IMR-90 (cell line): ENCODE data around the gene VRK2. TPM values are rescaled to one million over a fixed set of nuclear protein-coding genes. Genes with fewer than 3 reads are reported as not detected.

Experiments
- ATAC-seq: fragments of 200-7000 bp; cut with Tn5 transposase; 2 replicates; pipeline ENCODE4 v1.9.1; 2020; ENCODE audit warnings: low read depth, mild to moderate bottlenecking, moderate library complexity
- BruUV-seq: library from RNA; stranded (reverse); fragments of 400-500 nt; replicated peaks from 2 replicates; lab custom pipeline; 2021; lab: Mats Ljungman, UMichigan
- CTCF ChIA-PET: fragments of 300-600 bp; formaldehyde crosslinking; extraction: SDS; loops from one replicate; lab custom pipeline; 2021; ENCODE audit warnings: antibody characterized with exemption; lab: Yijun Ruan, JAX
- POLR2A ChIA-PET: fragments of 300-600 bp; sonication (Branson Sonifier 250); formaldehyde crosslinking; loops from one replicate; lab custom pipeline; 2022; ENCODE audit warnings: antibody characterized with exemption; ENCODE audit not compliant: unreplicated experiment; lab: Charles Lee
- DNase-seq: peaks from one replicate; pipeline ENCODE4 v3.0.0; 2013
- H2AFZ ChIP-seq: replicated peaks from 2 replicates; pipeline ENCODE3; 2013; ENCODE audit warnings: low read length, mild to moderate bottlenecking; ENCODE audit not compliant: poor library complexity
- H2AK5ac ChIP-seq: 2 replicates; pipeline ENCODE4 v1.6.1; 2013; ENCODE audit warnings: low read depth, low read length, inconsistent platforms
- H2AK9ac ChIP-seq: replicated peaks from 2 replicates; pipeline ENCODE3; 2013; ENCODE audit warnings: mild to moderate bottlenecking, low read depth, low read length, moderate library complexity; ENCODE audit not compliant: poor library complexity
- H2BK120ac ChIP-seq: 2 replicates; pipeline ENCODE4 v1.6.1; 2013; ENCODE audit warnings: low read depth, low read length, inconsistent platforms
- H2BK15ac ChIP-seq: 3 replicates; pipeline ENCODE4 v1.6.1; 2013; ENCODE audit warnings: low read depth, low read length, inconsistent platforms
- H2BK20ac ChIP-seq: 2 replicates; pipeline ENCODE4 v1.6.1; 2013; ENCODE audit warnings: low read depth, mild to moderate bottlenecking, inconsistent platforms, low read length, moderate library complexity
- H2BK5ac ChIP-seq: 2 replicates; pipeline ENCODE4 v1.6.1; 2013; ENCODE audit warnings: mild to moderate bottlenecking, low read depth, low read length, inconsistent platforms; ENCODE audit not compliant: poor library complexity, severe bottlenecking
- H3K14ac ChIP-seq: replicated peaks from 2 replicates; pipeline ENCODE4 v1.6.1; 2013; ENCODE audit warnings: low read depth, low read length, inconsistent platforms
- H3K18ac ChIP-seq: 2 replicates; pipeline ENCODE4 v1.6.1; 2013; ENCODE audit warnings: low read depth, low read length, control low read depth
- H3K23ac ChIP-seq: 2 replicates; pipeline ENCODE4 v1.6.1; 2013; ENCODE audit warnings: low read depth, low read length, inconsistent platforms
- H3K27ac ChIP-seq: 2 replicates; pipeline ENCODE4 v1.5.1; 2013; ENCODE audit warnings: mild to moderate bottlenecking, control low read depth, low read length; ENCODE audit not compliant: insufficient read depth
- H3K27me3 ChIP-seq: 2 replicates; pipeline ENCODE4 v1.6.1; 2013; ENCODE audit warnings: low read length; ENCODE audit not compliant: control insufficient read depth, insufficient read depth
- H3K36me3 ChIP-seq: 2 replicates; pipeline ENCODE4 v1.6.1; 2013; ENCODE audit warnings: low read length, mixed read lengths; ENCODE audit not compliant: control insufficient read depth, insufficient read depth
- H3K4ac ChIP-seq: 2 replicates; pipeline ENCODE4 v1.6.1; 2013; ENCODE audit warnings: low read depth, low read length, inconsistent platforms
- H3K4me1 ChIP-seq: 2 replicates; pipeline ENCODE4 v1.6.1; 2013; ENCODE audit warnings: low read length, mixed read lengths; ENCODE audit not compliant: control insufficient read depth, insufficient read depth
- H3K4me2 ChIP-seq: 2 replicates; pipeline ENCODE4 v1.6.1; 2013; ENCODE audit warnings: low read depth, mild to moderate bottlenecking, control low read depth, low read length, moderate library complexity
- H3K4me3 ChIP-seq: 2 replicates; pipeline ENCODE4 v1.5.1; 2013; ENCODE audit warnings: low read depth, mild to moderate bottlenecking, control low read depth, low read length, moderate library complexity; ENCODE audit not compliant: insufficient read depth
- H3K56ac ChIP-seq: 2 replicates; pipeline ENCODE4 v1.6.1; 2013; ENCODE audit warnings: low read length, inconsistent platforms; ENCODE audit not compliant: insufficient read depth; ENCODE audit errors: extremely low read depth
- H3K79me1 ChIP-seq, 2 experiments: 2 replicates each; pipeline ENCODE4 v1.6.1; 2013; ENCODE audit warnings: low read length in 2 of 2, inconsistent platforms in 1 of 2, low read depth in 1 of 2
- H3K9ac ChIP-seq: 2 replicates; pipeline ENCODE4 v1.6.1; 2013; ENCODE audit warnings: low read depth, low read length, control low read depth
- H3K9me1 ChIP-seq: 2 replicates; pipeline ENCODE4 v1.6.1; 2013; ENCODE audit warnings: low read length, inconsistent platforms; ENCODE audit not compliant: insufficient read depth
- H3K9me3 ChIP-seq: 2 replicates; pipeline ENCODE4 v1.6.1; 2013; ENCODE audit warnings: low read length; ENCODE audit not compliant: control insufficient read depth, insufficient read depth
- H4K20me1 ChIP-seq: 2 replicates; pipeline ENCODE4 v1.6.1; 2013; ENCODE audit warnings: low read length, inconsistent platforms; ENCODE audit not compliant: insufficient read depth
- H4K5ac ChIP-seq: 2 replicates; pipeline ENCODE4 v1.6.1; 2013; ENCODE audit warnings: mild to moderate bottlenecking, low read depth, low read length, control low read depth
- H4K8ac ChIP-seq, 2 experiments: 2 replicates each; pipeline ENCODE4 v1.6.1; 2013; ENCODE audit warnings: low read depth in 2 of 2, low read length in 2 of 2, control low read depth in 1 of 2, inconsistent platforms in 1 of 2
- H4K91ac ChIP-seq: 2 replicates; pipeline ENCODE4 v1.6.1; 2013; ENCODE audit warnings: low read depth, low read length, inconsistent platforms; ENCODE audit not compliant: insufficient read depth
- BHLHE40 ChIP-seq: fragments of 150-350 bp; IDR thresholded peaks from 2 replicates; pipeline ENCODE4 v1.6.1; 2016; ENCODE audit warnings: mild to moderate bottlenecking, low read depth, low read length
- CEBPB ChIP-seq: IDR thresholded peaks from 2 replicates; pipeline ENCODE4 v1.6.1; 2012; ENCODE audit warnings: low read depth, low read length, improper control_type of control experiment
- CHD1 ChIP-seq: IDR thresholded peaks from 2 replicates; pipeline ENCODE4 v1.6.1; 2012; ENCODE audit warnings: low read depth, low read length, improper control_type of control experiment
- FOS ChIP-seq: fragments of 150-350 bp; IDR thresholded peaks from 2 replicates; pipeline ENCODE4 v1.6.1; 2016; ENCODE audit warnings: low read depth, low read length
- MAFK ChIP-seq: IDR thresholded peaks from 2 replicates; pipeline ENCODE4 v1.6.1; 2012; ENCODE audit warnings: low read depth, low read length, improper control_type of control experiment
- MAZ ChIP-seq: IDR thresholded peaks from 2 replicates; pipeline ENCODE4 v1.6.1; 2012; ENCODE audit warnings: low read depth, mild to moderate bottlenecking, low read length, improper control_type of control experiment, moderate library complexity, borderline replicate concordance
- MXI1 ChIP-seq: IDR thresholded peaks from 2 replicates; pipeline ENCODE4 v1.6.1; 2012; ENCODE audit warnings: low read depth, mild to moderate bottlenecking, low read length, moderate library complexity, borderline replicate concordance
- NFE2L2 ChIP-seq: fragments of 150-350 bp; IDR thresholded peaks from 2 replicates; pipeline ENCODE4 v1.6.1; 2016; ENCODE audit warnings: low read depth, mild to moderate bottlenecking, low read length
- POLR2A ChIP-seq: IDR thresholded peaks from 2 replicates; pipeline ENCODE4 v1.6.1; 2012; ENCODE audit warnings: mild to moderate bottlenecking, low read depth, low read length
- RAD21 ChIP-seq: IDR thresholded peaks from 2 replicates; pipeline ENCODE4 v1.6.1; 2012; ENCODE audit warnings: low read length, improper control_type of control experiment
- RCOR1 ChIP-seq: IDR thresholded peaks from 2 replicates; pipeline ENCODE4 v1.6.1; 2012; ENCODE audit warnings: mild to moderate bottlenecking, low read length, improper control_type of control experiment; ENCODE audit not compliant: insufficient replicate concordance
- RFX5 ChIP-seq: IDR thresholded peaks from 2 replicates; pipeline ENCODE4 v1.8.0; 2012; ENCODE audit warnings: low read depth, mild to moderate bottlenecking, low read length, moderate library complexity
- SMC3 ChIP-seq: fragments of 150-350 bp; IDR thresholded peaks from 2 replicates; pipeline ENCODE4 v1.6.1; 2016; ENCODE audit warnings: low read depth, mild to moderate bottlenecking, antibody characterized with exemption, low read length, moderate library complexity
- WGBS, 2 experiments: methylation state at CpG; one replicate each; pipeline versions ENCODE4 v1.1.5 to v1.1.7; 2013; ENCODE audit warnings: missing lambda C conversion rate in 2 of 2; ENCODE audit not compliant: insufficient read length in 1 of 2; ENCODE audit errors: extremely low coverage in 2 of 2; 5-methylcytosine and 5-hydroxymethylcytosine counted together
- dilution Hi-C: fragments of 300-500 bp; cut with HindIII; formaldehyde crosslinking; loops from one replicate; pipeline ENCODE4 v1.14.3; 2018; ENCODE audit warnings: low sequenced_read_pairs; ENCODE audit not compliant: unreplicated experiment
- in situ Hi-C: fragments of 300-500 bp; cut with MboI; formaldehyde crosslinking; loops from 3 replicates; pipeline ENCODE4 v1.14.3; 2019; ENCODE audit warnings: low sequenced_read_pairs, inconsistent platforms, mixed read lengths
- intact Hi-C: fragments of 100-400 bp; cut with micrococcal nuclease; formaldehyde crosslinking; loops from 2 replicates; pipeline ENCODE4 v1.10.0; 2022
- polyA plus RNA-seq, 3 experiments: library from polyadenylated mRNA; depleted of rRNA; stranded (reverse); fragments of >200 nt; gene quantifications; 2 replicates each; pipeline ENCODE4 v1.2.3, GENCODE V29; 2012; ENCODE audit warnings: low replicate concordance in 1 of 3
- total RNA-seq: library from RNA; depleted of rRNA; stranded (reverse); fragments of >200 nt; gene quantifications from 2 replicates; pipeline ENCODE4 v1.2.3, GENCODE V29; 2012
- TF ChIP-seq, protein P1 (sequence below): fragments of 150-350 bp; IDR thresholded peaks from 2 replicates; pipeline ENCODE4 v1.6.1; 2017; ENCODE audit warnings: mild to moderate bottlenecking, antibody characterized with exemption, low read length, low read depth
- TF ChIP-seq, protein P2 (sequence below): conservative IDR thresholded peaks from 2 replicates; pipeline ENCODE4 v1.5.1; 2012; ENCODE audit warnings: mild to moderate bottlenecking, low read depth, low read length, improper control_type of control experiment
- TF ChIP-seq, protein P3 (sequence below): fragments of 150-350 bp; IDR thresholded peaks from 2 replicates; pipeline ENCODE4 v1.6.1; 2016; ENCODE audit warnings: low read depth, mild to moderate bottlenecking, low read length, moderate library complexity, borderline replicate concordance

The VRK2 gene
- total and polyA plus RNA-seq, 2 of the 4 experiments (the other 2 are of a cell fraction) = 12.2 to 22.8 TPM

DNA sequence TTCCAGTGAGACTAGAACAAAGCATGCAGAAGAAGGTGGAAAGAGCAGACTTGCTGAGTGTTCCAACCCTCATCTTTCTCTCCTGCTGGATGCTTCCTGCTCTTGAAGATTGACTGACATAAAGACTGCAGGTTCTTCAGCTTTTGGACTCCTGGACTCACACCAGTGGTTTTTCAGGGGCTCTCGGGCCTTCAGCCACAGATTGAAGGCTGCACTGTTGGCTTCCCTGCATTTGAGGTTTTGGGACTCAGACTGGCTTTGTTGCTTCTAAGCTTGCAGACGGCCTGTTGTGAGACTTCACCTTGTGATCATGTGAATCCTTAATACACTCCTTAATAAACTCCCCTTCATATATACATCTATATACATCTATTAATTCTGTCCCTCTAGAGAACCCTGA, 20.4 kb downstream of the VRK2 start:
- Histone ChIP-seq H3K18ac (no peak overlapping the region), H3K9me1 (0 out of 2 replicates have a peak, but pooled peaks cover 3% of the 10 kb centered on the region), H3K27ac (no peak overlapping the region), H2BK120ac (0 out of 2 replicates have a peak overlapping the region, but pooled peaks have one; percentile 13), H4K20me1 (no peaks in the 10 kb centered on the region), H2AK5ac (no peak overlapping the region), H3K23ac (no peak overlapping the region), H3K4me3 (no peak overlapping the region), H2BK20ac (no peak overlapping the region), H4K8ac (peak overlapping the region in 1 of 2 experiments; percentile 55; a peak in 2 of 4 replicates), H3K79me1 (peaks cover 11 to 23% of the 10 kb centered on the region in 2 experiments), H3K4me1 (peaks cover 4% of the 10 kb centered on the region), H3K4ac (0 out of 2 replicates have a peak overlapping the region, but pooled peaks have one; percentile 10), H2BK5ac (no peak overlapping the region), H3K9ac (no peak overlapping the region), H3K36me3 (no peaks in the 10 kb centered on the region; the same call in 1 of the 2 replicates), H2BK15ac (no peak overlapping the region), H4K91ac (no peak overlapping the region), H3K4me2 (no peak overlapping the region), H2AFZ (no peak overlapping the region), H3K9me3 (no peaks in the 10 kb centered on the region), H3K27me3 (no peaks in the 10 kb centered on the region), H2AK9ac (no peak overlapping the region), H3K14ac (no peak overlapping the region), H4K5ac (no peak overlapping the region), H3K56ac (no peak overlapping the region)
- dilution Hi-C loops = no loop called here
- ATAC-seq (no peak), DNase-seq (no peak)
- in situ Hi-C loops = no loop called here
- CTCF ChIA-PET = no interaction called here
- no peak for TF ChIP-seq POLR2A
- TF ChIP-seq MAFK = no peak
- no peak for TF ChIP-seq CEBPB
- TF ChIP-seq NFE2L2 = no peak
- TF ChIP-seq, protein P1, sequence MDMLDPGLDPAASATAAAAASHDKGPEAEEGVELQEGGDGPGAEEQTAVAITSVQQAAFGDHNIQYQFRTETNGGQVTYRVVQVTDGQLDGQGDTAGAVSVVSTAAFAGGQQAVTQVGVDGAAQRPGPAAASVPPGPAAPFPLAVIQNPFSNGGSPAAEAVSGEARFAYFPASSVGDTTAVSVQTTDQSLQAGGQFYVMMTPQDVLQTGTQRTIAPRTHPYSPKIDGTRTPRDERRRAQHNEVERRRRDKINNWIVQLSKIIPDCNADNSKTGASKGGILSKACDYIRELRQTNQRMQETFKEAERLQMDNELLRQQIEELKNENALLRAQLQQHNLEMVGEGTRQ = no peak
- TF ChIP-seq RCOR1 = no peak
- TF ChIP-seq, protein P2, sequence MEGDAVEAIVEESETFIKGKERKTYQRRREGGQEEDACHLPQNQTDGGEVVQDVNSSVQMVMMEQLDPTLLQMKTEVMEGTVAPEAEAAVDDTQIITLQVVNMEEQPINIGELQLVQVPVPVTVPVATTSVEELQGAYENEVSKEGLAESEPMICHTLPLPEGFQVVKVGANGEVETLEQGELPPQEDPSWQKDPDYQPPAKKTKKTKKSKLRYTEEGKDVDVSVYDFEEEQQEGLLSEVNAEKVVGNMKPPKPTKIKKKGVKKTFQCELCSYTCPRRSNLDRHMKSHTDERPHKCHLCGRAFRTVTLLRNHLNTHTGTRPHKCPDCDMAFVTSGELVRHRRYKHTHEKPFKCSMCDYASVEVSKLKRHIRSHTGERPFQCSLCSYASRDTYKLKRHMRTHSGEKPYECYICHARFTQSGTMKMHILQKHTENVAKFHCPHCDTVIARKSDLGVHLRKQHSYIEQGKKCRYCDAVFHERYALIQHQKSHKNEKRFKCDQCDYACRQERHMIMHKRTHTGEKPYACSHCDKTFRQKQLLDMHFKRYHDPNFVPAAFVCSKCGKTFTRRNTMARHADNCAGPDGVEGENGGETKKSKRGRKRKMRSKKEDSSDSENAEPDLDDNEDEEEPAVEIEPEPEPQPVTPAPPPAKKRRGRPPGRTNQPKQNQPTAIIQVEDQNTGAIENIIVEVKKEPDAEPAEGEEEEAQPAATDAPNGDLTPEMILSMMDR = no peak
- no peak for TF ChIP-seq SMC3
- TF ChIP-seq RAD21 = no peak
- TF ChIP-seq BHLHE40 = no peak
- TF ChIP-seq, protein P3, sequence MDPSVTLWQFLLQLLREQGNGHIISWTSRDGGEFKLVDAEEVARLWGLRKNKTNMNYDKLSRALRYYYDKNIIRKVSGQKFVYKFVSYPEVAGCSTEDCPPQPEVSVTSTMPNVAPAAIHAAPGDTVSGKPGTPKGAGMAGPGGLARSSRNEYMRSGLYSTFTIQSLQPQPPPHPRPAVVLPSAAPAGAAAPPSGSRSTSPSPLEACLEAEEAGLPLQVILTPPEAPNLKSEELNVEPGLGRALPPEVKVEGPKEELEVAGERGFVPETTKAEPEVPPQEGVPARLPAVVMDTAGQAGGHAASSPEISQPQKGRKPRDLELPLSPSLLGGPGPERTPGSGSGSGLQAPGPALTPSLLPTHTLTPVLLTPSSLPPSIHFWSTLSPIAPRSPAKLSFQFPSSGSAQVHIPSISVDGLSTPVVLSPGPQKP = no peak
- no peak for TF ChIP-seq RFX5
- no peak for TF ChIP-seq CHD1
- TF ChIP-seq MAZ = no peak
- TF ChIP-seq MXI1 = no peak
- no peak for TF ChIP-seq FOS
- intact Hi-C loops = no loop called here
- no TSS peak for BruUV-seq
- POLR2A ChIA-PET = no interaction called here
- 100% methylated on average over 2 of the region's 2 CpGs; no CpG with 5 or more reads in 1 of the 2 experiments for WGBS, 2 experiments
